SW480 (cell line): ENCODE data around the gene TWNK.

Experiments
- DNase-seq: peaks from one replicate; pipeline ENCODE4 v3.0.0-alpha.2; 2016; ENCODE audit warnings: low spot score

TWNK gene

GRCh38 chr10:101011517-101012423, 24.4 kb downstream of the TWNK start:
- DNase-seq, result peak; percentile 57

GRCh38 chr10:101012525-101013364, 25.4 kb downstream of the TWNK start:
- DNase-seq, result peak; percentile 96

DNA sequence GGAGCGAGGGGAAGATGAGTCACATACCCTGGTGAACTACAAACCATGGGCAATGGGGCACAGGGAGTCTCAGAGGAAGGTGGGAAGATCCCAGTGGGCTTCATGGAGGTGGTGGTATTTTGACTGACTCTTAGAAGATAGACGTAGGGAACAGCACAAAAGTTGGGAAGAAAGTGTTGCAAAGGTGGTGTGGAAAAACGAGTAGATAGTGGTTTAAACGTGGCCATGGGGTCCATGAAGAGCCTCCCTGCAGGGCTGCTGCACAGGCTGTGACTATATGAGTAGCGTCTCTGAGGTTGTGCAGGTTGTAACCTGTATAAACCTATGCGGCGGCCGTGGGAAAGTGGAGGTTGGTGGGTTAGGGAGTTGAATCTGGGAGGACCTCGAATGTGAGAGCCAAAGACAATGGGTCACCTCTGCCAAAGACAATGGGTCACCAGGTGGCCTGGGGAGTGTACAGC, 26.1 kb downstream of the TWNK start:
- no peak for DNase-seq

GRCh38 chr10:101014230-101014884, 27.0 kb downstream of the TWNK start:
- peak; percentile 57 for DNase-seq

- peak; percentile 36 for DNase-seq
These were observed 27.7 kb downstream of the TWNK start for GRCh38 chr10:101014966-101015581.

- no peak for DNase-seq
These were observed 28.2 kb downstream of the TWNK start for GRCh38 chr10:101015582-101015973.

DNA sequence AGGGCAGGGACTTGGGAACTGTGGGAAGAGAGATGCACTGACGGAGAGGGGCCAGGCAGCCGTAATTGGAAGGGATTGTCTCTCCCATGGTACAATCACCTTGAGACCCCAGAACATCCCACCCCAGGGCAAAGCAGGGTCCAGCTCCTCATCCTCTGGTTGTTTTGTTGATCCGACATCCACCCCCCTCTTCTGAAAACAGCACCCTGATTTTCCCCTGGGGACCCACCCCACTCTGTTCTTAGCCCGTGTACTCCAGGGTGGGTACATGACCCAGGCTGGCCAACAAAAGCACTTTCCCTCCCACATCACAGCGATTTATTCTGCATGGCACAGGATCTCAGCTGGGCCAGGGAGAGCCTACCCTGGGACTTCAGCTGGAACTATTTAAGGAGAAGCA, 29.5 kb downstream of the TWNK start:
- no peak for DNase-seq

DNA sequence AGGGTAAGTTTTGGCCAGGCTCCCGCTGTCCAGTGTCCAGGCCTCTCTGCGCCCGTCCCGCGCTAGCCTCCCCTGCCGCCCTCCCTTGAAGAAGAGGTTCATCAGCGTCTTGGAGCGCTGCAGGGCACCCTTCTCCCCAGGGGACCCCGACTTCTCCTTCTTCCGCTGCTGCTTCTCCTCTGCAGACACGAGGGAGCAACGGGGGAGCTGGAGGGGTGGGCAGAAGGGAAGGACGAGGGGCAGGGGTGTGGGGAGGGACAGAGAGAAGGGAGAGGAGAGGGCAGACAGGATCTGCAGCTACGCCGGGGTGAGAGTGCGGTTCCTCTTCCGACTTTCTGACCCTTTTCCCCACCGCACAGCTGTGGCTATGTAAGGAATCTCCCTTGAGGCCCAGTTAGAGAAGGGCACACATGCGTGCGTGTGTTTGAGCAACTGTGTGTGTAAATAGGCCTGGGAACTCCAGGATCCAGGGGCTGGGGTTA, 30.8 kb downstream of the TWNK start:
- DNase-seq, result no peak

DNA sequence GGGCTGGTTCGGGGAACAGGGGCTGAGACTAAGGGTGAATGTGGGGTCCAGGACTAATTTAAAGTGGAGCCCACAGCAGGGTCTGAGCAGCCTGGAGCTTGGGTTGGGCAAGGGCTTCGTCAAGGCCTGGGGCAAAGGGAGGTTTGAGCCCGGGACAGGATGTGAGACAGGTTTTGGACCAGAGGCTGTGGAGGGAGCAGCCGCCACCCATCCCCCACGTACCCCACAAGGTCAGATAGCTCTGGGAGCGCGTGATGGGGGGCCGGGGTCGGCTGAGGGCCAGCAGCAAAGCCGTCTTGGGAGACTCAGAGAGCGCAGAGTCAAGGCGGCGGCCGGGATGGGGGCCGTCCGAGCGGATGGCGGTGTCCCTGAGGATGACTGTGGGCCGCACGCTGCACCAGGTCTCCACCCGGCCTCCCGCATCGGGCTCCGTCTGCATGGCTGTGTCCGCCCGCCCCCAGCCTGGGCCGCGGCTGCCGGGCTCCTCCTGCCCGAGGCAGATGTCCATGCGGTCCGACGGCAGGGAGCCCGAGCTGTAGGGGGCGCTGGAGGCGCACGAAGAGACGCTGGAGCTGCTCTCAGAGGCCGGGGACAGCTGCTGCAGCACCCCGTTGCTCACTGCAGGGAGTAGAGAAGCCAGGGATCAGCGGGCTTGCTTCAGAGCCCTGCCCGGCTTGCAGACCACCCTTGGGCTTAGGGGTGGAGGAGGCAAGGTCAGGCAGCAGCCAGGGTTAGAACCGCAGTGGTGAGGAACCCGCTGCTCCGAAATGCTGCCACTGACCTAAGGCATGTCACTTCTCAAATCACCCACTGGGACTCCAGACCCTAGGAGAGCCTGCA, 31.5 kb downstream of the TWNK start:
- DNase-seq, result peak; percentile 78

GRCh38 chr10:101019440-101019703, 32.0 kb downstream of the TWNK start:
- DNase-seq, result no peak

DNA sequence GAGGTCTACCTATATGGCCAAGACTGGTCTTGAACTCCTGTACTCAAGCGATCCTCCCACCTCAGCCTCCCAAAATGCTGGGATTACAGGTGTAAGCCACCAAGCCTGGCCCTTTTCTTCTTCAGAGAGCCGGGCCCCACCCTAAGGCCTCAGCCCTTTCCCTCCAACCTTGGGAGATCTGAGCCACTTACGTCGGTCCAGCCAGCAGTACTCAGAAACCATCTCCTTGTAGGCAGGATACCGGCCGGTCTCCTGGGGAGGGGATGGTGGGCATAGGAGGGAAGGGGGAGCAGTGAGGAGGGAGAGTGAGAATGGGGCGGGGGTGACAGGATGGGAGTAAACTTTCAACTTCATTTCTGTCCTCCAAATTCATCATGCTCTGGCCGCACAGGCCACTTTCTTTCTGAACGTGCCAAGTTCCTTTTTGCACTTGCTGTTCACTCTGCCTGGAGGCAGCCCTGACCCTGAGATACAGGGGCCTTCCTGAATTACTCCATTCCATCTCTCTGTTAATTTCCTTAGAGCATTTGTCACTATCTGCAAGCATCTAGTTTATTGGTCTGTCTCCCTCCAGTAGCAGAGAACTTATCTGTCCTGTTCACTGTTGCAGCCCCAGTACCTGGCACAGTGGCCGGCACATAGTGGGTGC, 33.2 kb downstream of the TWNK start:
- no peak for DNase-seq

- DNase-seq, result no peak
These were observed 33.9 kb downstream of the TWNK start for GRCh38 chr10:101021239-101021638.

DNA sequence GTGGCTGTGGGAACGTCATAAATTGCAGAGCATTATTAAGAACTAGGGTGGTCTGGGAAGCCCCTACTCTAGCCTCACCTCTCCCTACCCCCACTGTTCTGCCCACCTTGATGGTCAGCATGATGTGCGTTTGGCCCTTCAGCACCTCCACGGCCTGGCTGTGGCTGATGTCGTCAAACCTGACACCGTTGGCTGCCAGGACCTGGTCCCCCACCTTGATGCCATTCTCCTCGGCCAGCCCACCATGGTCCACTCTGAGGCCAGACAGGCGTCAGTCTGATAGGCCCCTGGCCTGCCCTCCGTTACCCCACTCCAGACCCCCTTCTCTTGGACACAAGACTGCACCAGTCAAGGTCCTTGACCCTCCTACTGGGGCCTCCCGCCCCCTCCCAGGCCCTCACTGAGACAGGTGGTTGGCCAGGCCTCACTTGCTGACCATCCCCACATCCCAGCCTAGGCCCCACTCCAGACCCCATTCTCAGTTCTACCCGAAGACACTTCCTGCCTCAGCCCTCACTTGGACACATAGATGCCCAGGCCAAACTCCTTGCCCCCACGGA, 34.4 kb downstream of the TWNK start:
- DNase-seq, result no peak

DNA sequence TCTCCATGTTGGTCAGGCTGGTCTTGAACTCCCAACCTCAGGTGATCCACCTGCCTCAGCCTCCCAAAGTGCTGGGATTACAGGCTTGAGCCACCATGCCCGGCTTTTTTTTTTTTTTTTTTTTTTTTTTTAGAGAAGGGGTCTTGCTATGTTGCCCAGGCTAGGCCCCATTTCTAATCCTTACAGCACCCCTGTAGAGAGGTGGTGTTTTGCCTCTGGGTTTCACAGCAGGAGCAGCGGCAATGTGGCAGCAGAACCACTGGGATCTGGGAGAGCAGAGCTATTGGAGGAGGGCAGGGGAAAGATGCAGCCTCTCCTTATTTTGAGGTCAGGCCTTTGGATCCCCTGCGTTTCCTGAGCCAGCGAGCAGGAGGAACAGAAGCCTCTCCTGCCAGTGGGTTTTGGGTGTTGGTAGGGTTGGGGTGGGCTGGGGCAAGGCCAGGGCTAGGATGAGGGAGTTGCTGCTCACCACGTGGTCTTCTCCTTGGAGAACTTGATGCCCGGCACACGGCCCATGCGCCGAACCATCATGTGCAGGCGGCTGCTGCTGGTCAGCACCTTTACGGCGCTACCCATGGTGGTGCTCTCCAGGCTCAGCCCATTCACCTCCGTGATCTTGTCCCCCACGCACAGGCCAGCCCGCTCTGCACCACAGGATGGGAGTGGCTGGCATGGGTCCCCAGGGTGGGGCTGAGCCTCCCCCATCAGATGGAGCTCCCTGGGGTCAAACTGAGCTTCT, 35.8 kb downstream of the TWNK start:
- no peak for DNase-seq

DNA sequence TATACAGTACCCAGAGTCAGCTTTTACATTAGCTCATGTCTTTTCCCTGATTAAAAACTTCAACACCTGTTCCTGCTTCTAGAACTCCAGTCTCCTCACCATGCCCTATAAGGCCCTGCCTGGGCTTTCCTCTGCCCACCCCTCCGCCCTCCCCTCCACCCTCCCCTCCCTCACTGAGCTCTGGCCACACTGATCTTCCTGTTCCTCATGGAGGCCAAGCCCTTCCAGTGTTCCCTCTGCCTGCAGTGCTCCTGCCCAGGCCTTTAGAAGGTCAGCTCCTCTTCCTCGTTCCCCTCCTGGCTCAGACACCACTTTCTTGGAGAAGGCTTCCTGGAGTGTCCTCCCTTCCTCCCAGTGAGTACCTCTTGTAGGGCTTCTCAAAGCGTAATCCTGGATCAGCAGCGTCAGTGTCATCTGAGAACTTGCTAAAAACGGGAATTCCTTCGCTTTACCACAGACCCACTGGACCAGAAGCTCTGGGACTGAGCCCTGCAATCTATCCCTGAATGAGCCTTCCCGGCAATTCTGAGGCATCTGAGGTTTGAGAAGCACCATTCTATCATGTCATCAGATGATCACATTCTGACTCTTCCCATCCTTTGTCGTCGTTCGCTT, 39.9 kb downstream of the TWNK start:
- no peak for DNase-seq

DNA sequence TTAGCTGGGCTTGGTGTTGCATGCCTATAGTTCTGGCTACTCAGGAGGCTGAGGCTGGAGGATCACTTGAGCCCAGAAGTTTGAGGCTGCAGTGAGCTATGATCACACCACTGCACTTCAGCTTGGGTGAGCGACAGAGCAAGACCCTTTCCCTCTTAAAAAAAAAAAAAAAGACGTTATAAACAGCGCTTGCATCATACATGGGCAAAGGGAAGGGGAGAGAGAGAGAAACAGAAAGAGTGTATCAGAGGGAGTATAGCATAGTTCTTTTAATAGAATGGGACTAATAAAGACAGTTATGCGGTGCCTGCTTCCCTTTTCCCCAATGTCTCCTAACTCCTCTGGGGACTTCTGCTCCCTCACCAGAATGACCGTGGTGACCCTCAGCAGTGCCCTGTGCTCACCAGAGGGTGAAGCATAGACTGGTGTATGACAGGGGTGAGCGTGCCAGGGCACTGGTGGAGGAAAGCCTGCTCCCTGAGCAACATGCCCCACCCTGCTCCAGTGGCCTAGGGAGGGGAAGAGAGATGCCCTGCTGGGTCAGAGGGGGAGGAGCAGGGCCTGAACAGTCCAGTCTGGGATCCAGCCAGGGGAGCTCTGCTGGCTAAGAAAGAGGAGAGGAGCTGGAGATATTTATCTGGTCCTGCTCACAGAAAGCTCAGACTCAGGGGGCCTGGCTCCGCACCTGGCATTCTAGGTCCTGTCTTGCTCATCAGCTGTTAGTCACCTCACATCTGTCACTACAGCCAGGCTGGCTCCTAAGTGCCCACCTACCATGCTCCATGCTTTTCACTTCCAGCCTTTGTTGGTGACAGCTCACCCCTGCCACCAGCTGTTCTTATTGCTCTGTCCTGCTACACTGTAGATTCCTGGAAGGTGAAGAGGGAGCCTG, 41.3 kb downstream of the TWNK start:
- DNase-seq, result no peak

DNA sequence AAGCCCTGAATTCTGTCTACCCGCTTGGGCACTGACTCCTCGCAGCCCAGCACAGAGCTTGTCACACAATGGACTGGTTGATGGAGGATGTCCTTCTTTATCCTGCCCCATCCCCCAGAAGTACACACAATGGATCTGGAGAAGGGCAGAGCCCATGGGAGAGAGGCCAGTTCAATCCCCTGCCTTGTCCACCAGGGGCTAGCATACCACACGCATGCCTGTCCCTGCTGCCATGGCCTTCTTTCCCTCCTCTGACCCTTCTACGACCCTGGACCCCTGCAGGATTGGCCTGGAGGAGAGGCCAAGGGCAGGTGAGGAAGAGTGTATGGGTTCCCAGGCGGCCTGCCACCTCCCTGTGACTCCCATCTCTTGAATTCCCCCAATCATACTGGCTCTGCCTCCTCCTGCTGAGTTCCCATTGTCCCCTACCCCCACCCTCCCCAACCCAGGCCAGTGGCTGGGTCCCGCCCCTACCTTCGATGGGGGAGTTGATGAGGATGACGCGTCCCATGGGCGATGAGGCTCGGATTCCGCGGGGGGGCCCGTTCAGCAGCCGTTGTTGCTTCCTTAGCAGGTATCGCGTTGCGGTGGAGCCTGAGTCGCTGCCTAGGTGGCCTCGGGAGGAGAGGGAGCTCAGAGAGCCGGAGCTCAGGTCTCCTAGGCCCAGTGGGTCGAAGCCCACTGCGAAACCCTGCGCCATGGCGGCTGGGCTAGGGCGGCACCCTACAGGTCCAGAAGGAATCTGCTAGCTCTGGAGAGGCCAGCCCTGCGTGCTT, 42.4 kb downstream of the TWNK start:
- no peak for DNase-seq
